NCI-H146 treated with DMSO at 0.1 percent for 48 hours (cell line): ENCODE measurements around the gene C17orf75.
"Not testable (repeated sequence)": the region's sequence is repeated elsewhere in the genome, so short reads cannot be mapped to it uniquely, and the experiment has no call there.

ENCODE experiments used
- DNase-seq: peaks from one replicate; lab custom pipeline; 2025; ENCODE audit not compliant: unreplicated experiment; lab: John Stamatoyannopoulos, UW

Gene C17orf75

GRCh38 chr17:32345951-32346600 lies 4.1 kb upstream of the C17orf75 start:
- no peak for DNase-seq

GRCh38 chr17:32342603-32343325 lies 791 bp upstream of the C17orf75 start:
- no peak for DNase-seq

GRCh38 chr17:32341141-32341856 lies 674 bp downstream of the C17orf75 start:
- DNase-seq, result peak; percentile 65

GRCh38 chr17:32335687-32336086 lies 6.3 kb downstream of the C17orf75 start:
- DNase-seq, result no peak

- no peak for DNase-seq
Observed at GRCh38 chr17:32335046-32335445, 6.9 kb downstream of the C17orf75 start.

- DNase-seq, result no peak
Observed at GRCh38 chr17:32333187-32333586, 8.8 kb downstream of the C17orf75 start.

- DNase-seq, result no peak
Observed at GRCh38 chr17:32331243-32332040, 10.5 kb downstream of the C17orf75 start.

GRCh38 chr17:32330147-32330546 lies 11.8 kb downstream of the C17orf75 start:
- no peak for DNase-seq

- DNase-seq, result no peak
Observed at GRCh38 chr17:32327911-32328310, 14.1 kb downstream of the C17orf75 start.

GRCh38 chr17:32323811-32324491 lies 18.0 kb downstream of the C17orf75 start:
- DNase-seq, result no peak

GRCh38 chr17:32323046-32323445 lies 18.9 kb downstream of the C17orf75 start:
- DNase-seq, result no peak

GRCh38 chr17:32320847-32321246 lies 21.1 kb downstream of the C17orf75 start:
- no peak for DNase-seq

GRCh38 chr17:32320080-32320479 lies 21.9 kb downstream of the C17orf75 start:
- not testable (repeated sequence) for DNase-seq

- peak; percentile 19 for DNase-seq
Observed at GRCh38 chr17:32319548-32319905, 22.4 kb downstream of the C17orf75 start.

GRCh38 chr17:32318071-32318470 lies 23.9 kb downstream of the C17orf75 start:
- no peak for DNase-seq

- no peak for DNase-seq
Observed at GRCh38 chr17:32317353-32317752, 24.6 kb downstream of the C17orf75 start.

- DNase-seq, result not testable (repeated sequence)
Observed at GRCh38 chr17:32316653-32317052, 25.3 kb downstream of the C17orf75 start.

GRCh38 chr17:32315171-32315570 lies 26.8 kb downstream of the C17orf75 start:
- DNase-seq, result peak; percentile 38

- no peak for DNase-seq
Observed at GRCh38 chr17:32314636-32315035, 27.3 kb downstream of the C17orf75 start.

- no peak for DNase-seq
Observed at GRCh38 chr17:32311028-32311536, 30.9 kb downstream of the C17orf75 start.
